RCC 7860 (cell line): Measurements from ENCODE around the gene FSIP2.

Experiments
- DNase-seq: peaks from one replicate; pipeline ENCODE4 v3.0.0-alpha.2; 2015; ENCODE audit warnings: low spot score
- FAIRE-seq: peaks from 2 replicates; lab custom pipeline; 2012; peaks lifted over from hg19 to GRCh38; lab: Jason Lieb, UNC

Gene FSIP2, protein sequence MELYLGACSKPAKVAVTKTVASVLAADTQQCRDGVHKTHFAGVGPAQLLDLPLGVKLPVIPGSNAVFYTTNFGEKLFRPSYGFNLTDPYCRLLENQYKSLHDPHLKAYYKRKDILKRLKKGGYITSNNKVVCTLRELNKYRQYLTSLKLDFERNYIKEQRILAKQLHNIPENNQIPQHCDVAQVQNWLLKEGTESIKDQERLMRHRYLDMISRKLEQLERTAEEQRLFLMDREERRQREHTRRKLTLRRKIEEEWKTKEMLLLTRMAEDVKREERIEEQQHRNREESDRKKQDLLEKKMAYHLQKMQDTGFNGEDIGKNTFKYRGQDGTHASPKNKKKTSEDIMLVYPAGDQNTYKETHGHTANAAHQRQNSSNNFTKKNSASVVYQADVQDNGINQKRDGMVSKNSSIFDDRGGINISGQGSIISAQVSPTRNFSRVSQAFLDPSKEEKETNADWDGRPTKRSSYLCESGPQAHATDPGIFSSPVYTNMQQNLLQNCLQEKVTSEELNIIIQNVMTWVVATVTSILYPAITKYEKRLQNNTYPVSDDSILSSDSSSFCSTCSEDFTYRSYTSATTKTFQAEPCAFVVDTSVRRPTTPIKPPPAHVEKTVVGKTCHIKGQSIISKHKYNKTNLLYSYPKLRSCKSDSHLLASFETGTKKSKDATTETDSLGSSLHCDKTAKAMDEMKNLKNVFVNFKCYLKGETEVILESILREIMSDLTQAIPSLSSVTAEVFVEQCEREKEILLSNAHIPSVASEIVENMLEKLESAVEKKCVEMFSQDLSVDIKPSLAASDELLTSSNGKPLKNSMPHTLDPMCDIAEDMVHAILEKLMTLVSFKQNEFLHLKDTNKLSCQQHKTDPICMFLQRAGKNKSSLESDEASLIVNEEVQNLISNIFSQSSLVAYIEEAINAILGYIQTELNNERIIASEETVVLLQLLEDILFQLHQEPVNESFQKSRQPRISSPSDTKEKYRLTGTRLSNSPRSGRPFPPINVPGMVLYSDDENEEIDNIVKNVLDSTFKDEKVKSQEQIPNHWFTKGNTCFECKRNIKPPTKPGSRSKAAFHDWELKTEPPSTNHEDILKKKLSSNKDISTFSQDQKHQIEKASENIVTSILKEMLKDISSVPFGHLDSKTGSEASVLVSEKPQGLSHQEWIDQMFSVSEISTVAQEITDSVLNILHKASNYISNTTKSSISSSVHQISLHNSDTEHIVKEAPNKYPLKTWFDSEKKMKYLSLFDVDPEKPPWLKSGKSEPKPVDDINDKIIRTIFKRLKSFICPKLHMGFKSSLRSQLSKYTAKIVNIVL (N-terminal part only)

DNA sequence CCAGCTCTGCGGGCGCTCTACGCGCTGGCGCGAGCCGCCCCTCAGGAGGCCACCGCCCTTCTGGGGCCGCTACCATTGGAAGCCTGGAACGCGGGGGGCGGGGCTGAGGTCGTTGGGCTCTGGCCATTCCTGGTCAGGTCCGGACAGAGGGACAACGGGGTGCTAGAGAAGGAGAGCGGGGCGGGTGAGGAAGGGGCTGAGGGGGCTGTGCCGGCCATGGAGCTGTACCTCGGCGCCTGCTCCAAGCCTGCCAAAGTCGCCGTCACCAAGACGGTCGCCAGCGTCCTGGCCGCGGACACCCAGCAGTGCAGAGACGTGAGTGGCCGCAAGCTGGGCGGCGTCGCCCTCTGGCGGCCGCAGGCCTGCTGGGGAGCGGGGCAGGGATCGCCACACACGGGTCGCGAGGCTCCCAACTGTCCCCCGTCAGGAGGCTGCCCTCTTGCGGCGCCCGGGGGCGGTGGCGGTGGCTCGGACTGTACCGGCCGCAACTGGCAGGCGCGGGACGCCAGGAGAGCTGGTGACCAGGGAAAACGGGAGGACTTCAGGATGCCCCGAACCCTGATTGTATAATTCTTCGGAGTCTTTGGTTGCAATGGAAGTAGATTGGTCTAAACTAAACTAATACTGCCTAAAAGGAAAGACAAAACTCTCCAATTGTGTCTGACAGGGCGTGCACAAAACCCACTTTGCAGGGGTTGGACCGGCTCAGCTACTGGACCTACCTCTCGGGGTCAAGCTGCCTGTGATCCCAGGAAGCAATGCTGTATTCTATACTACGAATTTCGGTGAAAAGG lies at the start of gene FSIP2:
Gene FSIP2, plus strand, starts transcription at position 126 of the 794 bp plus-strand sequence. Its CDS starts 91 bp downstream, at position 217.
- DNase-seq (peak; percentile 55), FAIRE-seq (no peak)

DNA sequence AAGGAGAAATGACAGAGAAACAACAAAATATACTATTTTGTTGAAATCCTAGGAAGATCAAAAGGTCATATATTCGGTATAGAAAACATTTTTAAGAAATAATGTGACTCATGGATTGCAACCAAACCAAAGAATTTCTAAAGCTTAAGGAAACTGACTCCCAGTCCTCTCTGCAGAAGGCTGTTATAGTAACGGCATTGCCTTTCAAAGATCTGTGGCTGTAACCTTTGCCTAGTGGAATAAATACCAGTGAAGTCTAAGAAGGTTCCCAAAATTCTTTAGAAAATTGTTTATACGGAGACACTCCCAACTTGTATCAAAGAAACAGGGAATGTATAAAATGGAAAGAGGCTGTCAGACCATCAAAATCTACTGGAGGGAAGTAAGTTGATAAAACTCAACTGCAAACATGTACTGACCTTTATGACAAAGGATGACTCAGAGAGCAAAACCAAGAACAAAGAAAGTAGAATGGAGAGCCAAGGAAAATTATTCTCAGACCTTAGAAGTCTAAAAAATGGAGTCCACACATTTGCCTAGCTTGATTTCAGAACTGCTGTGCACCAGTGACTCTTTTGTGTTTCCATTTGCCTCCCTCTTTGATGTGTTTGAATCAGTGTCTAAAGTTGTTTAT lies 48.6 kb upstream of the FSIP2 start:
- peak; percentile 28 for DNase-seq
- FAIRE-seq: no peak

DNA sequence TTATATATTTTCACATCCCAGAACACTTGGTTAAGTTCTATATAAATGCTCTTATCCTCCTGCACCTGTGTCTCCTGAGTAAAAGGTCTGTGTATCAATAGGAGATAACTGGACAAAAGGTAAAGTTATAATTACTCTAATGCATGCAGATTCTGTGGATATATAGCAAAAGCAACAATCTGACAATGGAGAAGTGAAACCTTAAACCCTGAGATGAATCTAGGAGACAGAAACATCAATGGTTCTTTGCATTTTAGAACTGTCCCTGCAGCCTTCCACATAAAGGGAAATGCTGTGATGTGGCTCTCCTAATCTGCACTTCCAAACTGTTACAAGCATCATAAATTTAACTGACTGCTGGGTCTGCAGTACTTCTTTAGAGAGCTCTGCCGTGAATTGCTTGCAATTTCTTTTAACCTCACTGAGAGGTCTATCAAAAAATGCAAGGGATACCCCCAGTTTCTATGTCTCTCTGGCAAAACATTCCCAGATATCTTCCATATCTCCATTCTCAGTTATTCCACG lies 42.8 kb upstream of the FSIP2 start:
- FAIRE-seq: no peak
- DNase-seq: no peak

DNA sequence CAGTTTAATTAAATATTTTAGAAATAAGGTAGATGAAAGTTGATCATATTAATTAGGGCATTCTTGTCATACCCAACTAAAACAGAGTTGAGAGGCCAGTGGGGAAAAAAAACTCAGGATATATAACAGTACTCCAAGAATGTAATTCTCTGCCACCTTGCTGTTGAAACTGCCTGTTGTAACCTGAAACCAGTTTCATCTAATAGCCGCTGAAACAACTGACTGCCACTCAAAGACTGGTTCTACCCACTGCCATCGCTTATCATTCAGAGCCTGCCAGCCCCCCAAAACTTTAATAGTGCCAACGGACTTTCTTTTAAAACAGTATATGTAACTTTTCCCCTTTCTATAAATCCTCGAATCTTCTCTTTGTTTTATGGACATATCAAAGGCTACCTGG lies 37.7 kb upstream of the FSIP2 start:
- FAIRE-seq (no peak), DNase-seq (no peak)

DNA sequence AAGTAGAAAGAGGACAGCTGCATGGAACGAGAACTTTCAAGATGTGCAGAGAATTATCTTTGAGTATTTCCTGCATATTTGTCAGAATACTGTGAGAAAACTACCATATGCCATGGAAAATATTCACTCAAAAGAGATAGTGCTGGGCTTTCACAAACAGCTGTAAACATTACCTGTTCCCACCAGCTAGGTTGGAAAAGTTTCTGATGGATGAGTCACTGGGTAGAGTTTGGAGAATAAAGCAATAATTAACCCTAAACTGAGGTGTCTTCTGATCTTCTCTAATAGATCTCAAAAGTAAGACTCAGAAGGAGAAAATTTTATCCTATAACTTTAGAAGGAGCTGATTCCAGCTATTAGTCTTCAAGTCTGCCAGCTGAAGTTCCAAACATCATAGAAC lies 3.9 kb upstream of the FSIP2 start:
- FAIRE-seq: no peak

DNA sequence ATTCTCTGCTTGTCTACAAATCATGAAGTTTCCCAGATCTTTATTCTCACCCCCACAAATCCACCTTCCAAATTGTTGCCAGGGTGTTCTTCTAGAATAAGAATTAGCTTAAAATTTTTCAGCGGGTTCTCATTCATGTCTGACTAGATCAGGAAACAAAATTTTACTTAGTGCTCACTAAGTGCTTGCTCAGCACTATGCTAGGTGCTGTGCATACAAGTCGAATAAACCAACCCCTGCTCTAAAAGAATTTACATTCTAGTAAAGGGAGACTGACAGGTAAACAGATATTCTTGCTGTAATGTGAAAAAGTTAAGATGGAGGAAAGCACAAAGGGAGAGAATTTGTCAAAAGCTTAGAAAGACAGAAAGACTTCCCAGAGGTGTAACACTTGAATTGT lies 2.4 kb upstream of the FSIP2 start:
- FAIRE-seq: no peak
- no peak for DNase-seq

More for the DNA sequence above, 3.9 kb upstream of the FSIP2 start:
- DNase-seq: no peak

DNA sequence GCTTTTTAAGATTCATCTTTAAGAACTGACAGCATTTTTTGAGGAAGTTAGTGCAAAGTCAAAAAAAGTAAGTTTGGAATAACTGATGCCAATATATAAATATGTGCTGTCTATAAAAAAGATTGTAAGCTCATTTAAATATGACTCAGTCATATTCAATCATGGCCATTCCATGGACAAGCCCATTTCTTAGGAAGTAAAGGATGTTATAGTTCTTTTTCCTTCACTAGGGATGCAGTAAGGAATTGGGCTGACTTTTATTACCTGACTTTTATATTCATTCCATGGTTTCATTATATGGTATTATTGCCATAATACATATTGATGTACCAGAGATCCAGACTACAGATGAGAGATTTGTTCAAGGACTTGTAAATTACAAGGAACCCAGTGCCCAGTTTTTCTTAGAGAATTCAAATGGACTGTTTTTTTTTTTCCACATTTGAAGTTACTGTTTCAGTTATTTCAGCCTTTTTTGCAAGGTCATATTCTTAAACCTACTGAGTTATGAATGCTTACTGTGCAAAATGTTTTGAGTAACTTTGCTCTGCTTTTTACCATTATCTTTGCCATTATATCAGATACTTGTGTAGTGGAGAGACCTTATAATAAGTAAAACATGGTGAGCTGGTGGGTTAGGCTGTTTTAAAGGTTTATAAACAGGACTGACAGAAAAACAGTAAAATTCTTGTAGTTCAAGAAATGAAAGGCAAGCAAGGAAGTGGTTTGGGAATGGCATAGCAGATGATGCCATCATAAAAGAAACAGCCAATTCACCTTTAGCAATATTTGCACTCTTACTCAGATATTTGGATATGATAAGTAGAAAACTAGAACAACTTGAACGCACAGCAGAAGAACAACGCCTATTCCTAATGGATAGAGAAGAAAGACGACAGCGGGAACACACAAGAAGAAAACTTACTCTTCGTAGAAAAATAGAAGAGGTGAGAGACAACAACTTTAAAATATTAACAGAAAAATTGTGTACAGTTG lies 7.6 kb downstream of the FSIP2 start:
- DNase-seq (no peak), FAIRE-seq (no peak)

DNA sequence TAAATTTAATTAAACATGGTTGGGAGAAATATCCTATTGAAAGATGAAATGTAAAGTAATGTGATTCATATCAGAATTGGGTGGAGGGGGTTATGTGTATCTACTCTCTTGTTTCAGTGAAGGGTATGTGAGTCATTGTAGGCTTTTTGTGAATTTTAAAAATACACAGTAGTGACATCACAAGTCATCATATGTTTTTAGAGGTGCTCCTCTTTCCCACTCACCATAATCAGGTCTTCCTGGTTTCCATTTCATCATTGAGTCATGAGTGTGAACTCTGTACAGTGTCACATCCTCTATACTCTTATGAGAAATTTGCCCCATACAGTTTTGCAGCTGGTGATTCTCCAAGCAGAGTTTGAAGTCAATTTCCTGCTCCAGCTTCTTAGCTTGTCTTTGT lies 18.8 kb downstream of the FSIP2 start:
- FAIRE-seq: no peak

DNA sequence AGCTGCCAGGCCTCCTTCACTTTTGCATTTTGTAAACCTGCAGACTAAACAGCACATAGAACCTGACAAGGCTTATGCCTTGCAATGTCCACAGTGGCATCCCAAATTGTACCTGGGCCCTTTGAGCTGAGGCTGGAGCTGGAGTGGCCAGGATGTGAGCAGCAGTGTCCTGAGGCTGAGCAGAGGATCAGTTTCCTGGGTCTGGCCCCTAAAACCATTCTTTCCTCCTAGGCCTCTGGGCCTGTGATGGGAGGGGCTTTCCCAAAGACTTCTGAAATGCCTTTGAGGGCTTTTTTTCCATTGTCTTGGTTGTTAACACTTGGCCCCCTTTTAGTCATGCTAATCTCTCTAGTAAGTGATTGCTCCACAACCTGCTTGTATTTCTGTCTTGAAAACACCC lies 32.8 kb downstream of the FSIP2 start:
- no peak for FAIRE-seq
- no peak for DNase-seq

More for the DNA sequence above, 18.8 kb downstream of the FSIP2 start:
- DNase-seq: no peak

DNA sequence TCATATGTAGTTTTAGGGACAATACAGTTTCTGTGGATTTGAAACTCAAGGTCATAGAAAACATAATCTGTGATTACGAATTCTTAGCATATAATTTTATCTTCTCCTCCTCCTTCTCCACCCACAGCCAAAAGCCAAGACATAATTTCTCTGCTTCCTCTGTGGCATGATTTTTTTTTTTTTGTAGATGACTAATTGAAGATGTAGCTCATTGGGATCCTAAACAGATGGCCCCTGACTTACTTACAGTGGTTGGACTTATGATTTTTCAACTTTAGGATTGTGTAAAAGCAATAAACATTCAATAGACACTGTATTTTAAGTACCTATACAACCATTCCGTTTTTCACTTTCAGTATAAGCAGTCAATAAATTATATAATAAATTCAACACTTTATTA lies 42.3 kb downstream of the FSIP2 start:
- FAIRE-seq (no peak), DNase-seq (no peak)

DNA sequence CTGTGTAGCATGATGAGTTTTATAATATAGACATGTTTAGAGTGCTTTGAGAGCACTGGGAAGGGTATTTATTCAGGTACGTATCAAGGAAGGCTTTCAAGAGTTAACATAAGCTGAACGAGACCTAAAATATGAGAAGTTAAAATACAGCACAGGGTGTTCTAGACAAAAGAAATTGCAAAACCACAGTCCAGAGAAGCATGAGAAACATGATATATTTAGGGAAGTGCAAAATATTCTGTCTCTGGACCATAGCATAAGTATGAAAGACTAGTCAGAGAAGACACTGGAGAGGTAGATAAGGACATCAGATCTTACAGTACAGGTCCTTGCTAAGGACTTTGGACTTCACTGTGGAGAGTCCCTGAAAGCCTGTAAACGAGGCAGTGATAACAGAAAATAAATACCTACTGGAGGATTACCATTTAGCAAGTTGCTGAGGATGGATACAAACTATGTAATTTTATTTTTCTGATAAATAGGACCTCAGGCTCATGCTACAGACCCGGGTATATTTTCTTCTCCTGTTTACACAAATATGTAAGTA lies 43.7 kb downstream of the FSIP2 start:
- DNase-seq (no peak), FAIRE-seq (no peak)

DNA sequence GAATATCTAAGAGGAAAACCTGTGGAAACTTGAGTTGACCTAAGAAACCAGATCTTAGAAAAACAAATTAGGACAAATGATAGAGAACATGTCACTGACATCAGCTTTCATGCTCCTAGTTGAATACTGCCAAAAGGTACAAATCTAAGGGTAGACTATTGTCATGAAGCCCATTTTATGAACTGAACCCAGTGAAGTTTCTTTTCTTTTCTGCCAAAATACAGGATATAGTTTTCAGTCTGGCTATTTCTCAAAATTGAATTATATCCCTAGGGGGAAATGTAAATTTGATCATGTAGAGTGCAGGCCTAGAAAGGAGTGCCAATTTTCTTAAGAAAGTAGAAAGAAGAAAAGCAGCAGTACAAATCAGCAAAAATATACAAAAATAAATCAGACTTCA lies 46.6 kb downstream of the FSIP2 start:
- no peak for DNase-seq
- no peak for FAIRE-seq

DNA sequence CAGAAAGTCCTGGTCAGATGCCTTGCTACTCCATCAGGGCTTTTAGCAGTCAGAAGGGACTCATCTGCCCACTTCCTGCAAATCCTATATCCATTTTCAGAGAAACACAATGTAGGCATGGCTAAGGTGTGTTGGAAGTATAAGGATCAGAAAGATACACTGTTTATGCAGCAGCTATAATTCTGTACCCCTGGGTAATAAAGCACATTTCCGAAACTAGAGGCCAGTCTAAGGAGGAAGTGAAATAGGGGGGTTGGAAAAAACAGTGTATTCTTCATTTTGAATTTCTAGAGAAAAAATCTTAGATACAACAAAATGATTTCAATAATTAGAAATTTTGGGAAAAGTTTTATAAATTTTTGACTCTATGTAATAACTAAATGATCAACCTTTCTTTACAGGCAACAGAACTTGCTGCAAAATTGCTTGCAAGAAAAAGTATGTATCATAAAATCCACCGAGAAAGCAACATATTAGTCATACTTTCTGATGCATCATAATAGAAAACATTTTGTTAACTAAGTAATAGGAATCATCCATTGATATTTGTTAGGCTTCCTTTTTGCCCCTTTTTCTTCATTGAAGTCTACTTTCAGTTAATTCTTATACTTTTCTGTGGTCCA lies 47.4 kb downstream of the FSIP2 start:
- FAIRE-seq (no peak), DNase-seq (no peak)

DNA sequence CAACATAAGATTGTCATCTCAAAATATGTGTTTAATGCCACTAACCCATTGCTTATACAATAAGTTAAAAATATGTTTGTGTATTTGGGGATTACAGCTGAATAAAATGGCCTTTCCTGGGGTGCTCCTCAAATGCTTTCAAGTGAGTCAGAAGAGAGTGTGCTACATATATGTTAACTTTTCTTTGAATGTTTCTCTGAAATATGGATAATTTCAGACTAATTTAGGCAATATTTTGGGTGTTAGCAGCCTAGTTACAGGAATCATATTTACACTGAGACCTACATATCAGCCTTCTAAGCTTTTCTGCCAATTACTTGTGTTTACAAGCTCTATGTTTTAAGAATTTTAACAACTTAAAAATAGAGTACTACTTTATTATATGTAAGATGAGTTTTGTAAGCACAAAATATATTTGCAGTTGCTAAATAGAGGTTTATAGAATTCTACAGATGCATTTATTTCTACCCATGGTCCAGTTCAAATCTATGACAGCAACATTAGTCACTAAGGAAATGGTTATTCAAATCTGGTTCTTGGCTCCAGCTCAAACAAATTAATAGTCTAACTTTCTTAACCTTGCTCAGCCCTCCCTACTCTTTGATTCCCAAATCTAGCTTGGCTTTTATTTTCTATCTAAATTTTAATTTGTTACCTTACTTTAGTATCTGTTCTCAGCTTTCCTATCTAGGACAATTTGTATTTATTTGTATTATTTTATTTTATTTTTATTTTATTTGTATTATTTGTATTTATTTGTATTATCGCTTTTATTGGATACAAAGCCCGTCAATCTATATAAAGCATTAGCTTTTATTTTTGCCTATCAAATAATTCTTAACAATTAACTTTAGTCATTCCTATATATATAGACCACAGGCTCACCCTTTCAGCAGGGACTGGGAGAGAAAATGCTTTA lies 48.9 kb downstream of the FSIP2 start:
- FAIRE-seq (peak; percentile 70), DNase-seq (no peak)

DNA sequence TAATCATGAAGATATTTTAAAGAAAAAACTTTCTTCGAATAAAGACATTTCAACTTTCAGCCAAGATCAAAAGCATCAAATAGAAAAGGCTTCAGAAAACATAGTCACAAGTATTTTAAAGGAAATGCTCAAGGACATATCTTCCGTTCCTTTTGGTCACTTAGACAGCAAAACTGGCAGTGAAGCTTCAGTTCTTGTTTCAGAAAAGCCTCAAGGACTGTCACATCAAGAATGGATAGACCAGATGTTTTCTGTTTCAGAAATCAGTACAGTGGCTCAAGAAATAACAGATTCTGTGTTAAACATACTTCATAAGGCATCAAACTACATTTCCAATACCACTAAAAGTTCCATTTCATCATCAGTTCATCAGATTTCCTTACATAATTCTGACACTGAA lies 51.8 kb downstream of the FSIP2 start:
- FAIRE-seq (no peak), DNase-seq (no peak)

DNA sequence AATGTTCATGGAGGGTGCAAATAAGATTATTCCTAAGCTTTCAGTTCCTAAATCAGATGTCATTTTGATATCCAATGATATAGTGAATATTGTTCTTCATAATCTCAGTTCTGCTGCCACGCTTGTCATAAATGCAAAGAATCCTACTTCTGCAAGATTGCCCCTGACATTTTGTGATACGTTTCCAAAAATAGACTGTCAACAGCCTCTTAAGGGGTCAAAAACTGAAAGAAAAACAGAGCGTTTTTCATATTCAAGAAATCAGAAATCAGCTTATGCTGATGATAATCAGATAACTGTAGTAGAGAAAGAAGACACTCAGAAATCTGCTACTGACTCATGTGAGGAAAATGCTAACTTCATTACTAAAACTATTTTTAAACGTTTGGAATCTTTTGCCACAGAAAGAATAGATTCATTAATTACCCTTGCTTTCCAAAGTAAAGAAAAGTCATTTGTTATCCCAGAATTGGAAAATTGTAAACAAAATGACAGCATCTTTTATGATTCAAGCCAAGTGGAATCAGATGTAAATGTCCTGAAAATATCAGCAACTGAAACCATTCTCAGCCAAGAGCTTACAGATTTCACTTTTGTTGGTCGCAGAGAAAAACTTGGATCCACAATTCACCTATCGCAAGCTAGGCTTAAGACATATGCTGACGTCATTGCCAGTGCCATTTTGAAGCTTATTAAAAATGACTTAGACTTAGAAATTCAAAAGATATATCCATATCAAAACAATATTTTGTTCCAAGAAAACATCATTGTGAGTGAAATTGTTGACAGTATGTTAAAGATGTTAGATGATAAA lies 55.1 kb downstream of the FSIP2 start:
- FAIRE-seq: no peak
- no peak for DNase-seq
